Loucy (cell line): ENCODE results near the gene EFNB1.

ENCODE experiments used
- CTCF ChIP-seq: fragments of 200-600 bp; sonication (generic); conservative IDR thresholded peaks from 2 replicates; pipeline ENCODE4 v1.5.1; 2014; ENCODE audit warnings: mild to moderate bottlenecking, antibody characterized with exemption, low read length
- EZH2phosphoT487 ChIP-seq: fragments of 200-600 bp; IDR thresholded peaks from 2 replicates; pipeline ENCODE4 v1.6.1; 2018; ENCODE audit warnings: antibody characterized with exemption, mild to moderate bottlenecking, moderate library complexity, borderline replicate concordance

- TF ChIP-seq CTCF (no peak), EZH2phosphoT487 (no peak)
These were observed 7.2 kb upstream of the EFNB1 start for GRCh38 chrX:68821616-68822015.
